ENCODE data around the gene KATNIP. TPM values are rescaled to one million over a fixed set of nuclear protein-coding genes. Genes with fewer than 3 reads are reported as not detected.

KATNIP gene
- total RNA-seq, 2 experiments from 2014 or later, result 9.6 to 11.5 TPM

DNA sequence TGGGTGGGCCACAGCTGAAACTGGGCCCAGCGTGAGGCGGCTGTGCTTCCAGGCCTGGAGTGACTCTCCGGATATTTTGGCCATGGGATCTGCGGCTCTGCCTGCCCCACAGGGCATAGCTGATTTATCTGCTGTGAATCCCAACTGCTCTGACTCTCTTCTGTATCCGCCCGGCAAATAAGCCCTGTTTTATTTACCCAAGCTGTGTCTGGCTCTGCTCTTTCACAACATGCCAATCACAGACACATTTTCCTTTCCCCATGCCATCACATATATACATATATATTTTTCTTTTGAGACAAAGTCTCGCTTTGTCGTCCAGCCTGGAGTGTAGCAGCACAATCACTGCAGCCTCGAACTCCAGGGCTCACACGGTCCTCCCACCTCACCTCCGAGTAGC lies 33.6 kb upstream of the KATNIP start:
- H3K27me3 Mint-ChIP-seq, result no peaks in the 10 kb centered on the region
- no peak overlapping the region for H3K4me3 Mint-ChIP-seq
- H3K9me3 Mint-ChIP-seq, result no peaks in the 10 kb centered on the region
- intact Hi-C loops (cut with micrococcal nuclease), result no loop called here
- TF ChIP-seq, protein P1, sequence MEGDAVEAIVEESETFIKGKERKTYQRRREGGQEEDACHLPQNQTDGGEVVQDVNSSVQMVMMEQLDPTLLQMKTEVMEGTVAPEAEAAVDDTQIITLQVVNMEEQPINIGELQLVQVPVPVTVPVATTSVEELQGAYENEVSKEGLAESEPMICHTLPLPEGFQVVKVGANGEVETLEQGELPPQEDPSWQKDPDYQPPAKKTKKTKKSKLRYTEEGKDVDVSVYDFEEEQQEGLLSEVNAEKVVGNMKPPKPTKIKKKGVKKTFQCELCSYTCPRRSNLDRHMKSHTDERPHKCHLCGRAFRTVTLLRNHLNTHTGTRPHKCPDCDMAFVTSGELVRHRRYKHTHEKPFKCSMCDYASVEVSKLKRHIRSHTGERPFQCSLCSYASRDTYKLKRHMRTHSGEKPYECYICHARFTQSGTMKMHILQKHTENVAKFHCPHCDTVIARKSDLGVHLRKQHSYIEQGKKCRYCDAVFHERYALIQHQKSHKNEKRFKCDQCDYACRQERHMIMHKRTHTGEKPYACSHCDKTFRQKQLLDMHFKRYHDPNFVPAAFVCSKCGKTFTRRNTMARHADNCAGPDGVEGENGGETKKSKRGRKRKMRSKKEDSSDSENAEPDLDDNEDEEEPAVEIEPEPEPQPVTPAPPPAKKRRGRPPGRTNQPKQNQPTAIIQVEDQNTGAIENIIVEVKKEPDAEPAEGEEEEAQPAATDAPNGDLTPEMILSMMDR (IDR thresholded peaks at IDR 0.05), result no peak
- DNase-seq (no peak), ATAC-seq (no peak)
- H3K27ac Mint-ChIP-seq, result no peak overlapping the region
- ChIA-PET CTCF (interaction anchor here (0.6 to 2.5 kb wide), 7 partner anchors 9 to 33 kb away, joined by 3 to 12 read pairs (median 8); partner anchors contain the start of genes GTF3C1 and KATNIP), POLR2A (no interaction called here)
- H3K36me3 Mint-ChIP-seq (ENCODE audit: low read depth), result peaks cover 6% of the 10 kb centered on the region
- H3K4me1 Mint-ChIP-seq (ENCODE audit: low read depth), result no peaks in the 10 kb centered on the region

DNA sequence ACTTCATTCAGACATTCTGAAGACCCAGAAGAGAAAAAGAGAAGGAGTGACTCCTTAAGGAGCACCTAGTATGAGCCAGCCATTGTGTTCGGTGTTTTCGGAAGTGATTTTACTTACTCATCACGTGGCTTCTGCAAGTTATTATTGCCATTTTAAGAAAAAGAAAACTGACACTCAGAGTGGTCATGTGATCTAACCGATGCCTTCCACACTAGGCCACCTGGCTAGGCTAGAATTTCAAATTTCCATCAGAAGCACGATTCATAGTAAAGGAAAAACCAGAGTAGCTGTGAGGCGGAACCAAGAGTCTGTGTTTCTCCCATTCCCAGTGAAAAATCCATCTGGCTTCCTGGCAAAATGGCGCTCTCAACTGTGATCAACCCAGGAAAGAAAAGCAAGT lies 32.3 kb upstream of the KATNIP start:
- ATAC-seq (no peak), DNase-seq (no peak)
- Mint-ChIP-seq H3K36me3 (ENCODE audit: low read depth) (peaks cover 8% of the 10 kb centered on the region), H3K27me3 (no peaks in the 10 kb centered on the region), H3K27ac (no peak overlapping the region), H3K9me3 (no peaks in the 10 kb centered on the region), H3K4me1 (ENCODE audit: low read depth) (no peaks in the 10 kb centered on the region), H3K4me3 (no peak overlapping the region)
- intact Hi-C loops (cut with micrococcal nuclease), result no loop called here
- TF ChIP-seq, protein P1 (IDR thresholded peaks at IDR 0.05), result no peak
- CTCF ChIA-PET, result interaction anchor here (0.6 kb wide), 1 partner anchor 41 kb away, joined by 3 read pairs; no protein-coding TSS in a partner anchor
- POLR2A ChIA-PET, result no interaction called here

DNA sequence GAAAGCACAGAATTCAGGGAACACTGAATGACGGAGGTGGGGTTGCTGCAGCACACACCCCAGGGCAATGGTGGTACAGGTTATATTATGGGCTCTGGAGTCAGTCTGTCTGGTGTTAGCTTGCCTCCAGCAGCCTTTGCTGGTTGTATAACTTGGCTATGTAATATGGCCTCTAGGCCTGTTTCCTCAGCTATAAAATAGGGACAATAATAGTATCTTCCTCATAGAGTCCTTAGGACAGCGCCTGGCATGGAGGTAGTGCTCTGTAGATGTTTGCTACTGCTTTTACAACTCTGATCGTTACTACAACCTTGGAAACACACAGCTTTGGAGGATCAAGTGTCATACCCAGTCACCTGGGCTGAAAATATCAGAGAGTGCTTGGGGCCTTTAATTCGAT lies 31.7 kb upstream of the KATNIP start:
- H3K9me3 Mint-ChIP-seq, result no peaks in the 10 kb centered on the region
- no peak overlapping the region for H3K27ac Mint-ChIP-seq
- TF ChIP-seq, protein P1 (IDR thresholded peaks at IDR 0.05), result no peak
- DNase-seq (no peak), ATAC-seq (no peak)
- intact Hi-C loops (cut with micrococcal nuclease), result no loop called here
- H3K4me1 Mint-ChIP-seq (ENCODE audit: low read depth), result no peaks in the 10 kb centered on the region
- H3K4me3 Mint-ChIP-seq, result no peak overlapping the region
- ChIA-PET CTCF (interaction anchor here (0.6 kb wide), 1 partner anchor 42 kb away, joined by 3 read pairs; no protein-coding TSS in a partner anchor), POLR2A (no interaction called here)
- H3K27me3 Mint-ChIP-seq, result no peaks in the 10 kb centered on the region
- peaks cover 8% of the 10 kb centered on the region for H3K36me3 Mint-ChIP-seq (ENCODE audit: low read depth)

DNA sequence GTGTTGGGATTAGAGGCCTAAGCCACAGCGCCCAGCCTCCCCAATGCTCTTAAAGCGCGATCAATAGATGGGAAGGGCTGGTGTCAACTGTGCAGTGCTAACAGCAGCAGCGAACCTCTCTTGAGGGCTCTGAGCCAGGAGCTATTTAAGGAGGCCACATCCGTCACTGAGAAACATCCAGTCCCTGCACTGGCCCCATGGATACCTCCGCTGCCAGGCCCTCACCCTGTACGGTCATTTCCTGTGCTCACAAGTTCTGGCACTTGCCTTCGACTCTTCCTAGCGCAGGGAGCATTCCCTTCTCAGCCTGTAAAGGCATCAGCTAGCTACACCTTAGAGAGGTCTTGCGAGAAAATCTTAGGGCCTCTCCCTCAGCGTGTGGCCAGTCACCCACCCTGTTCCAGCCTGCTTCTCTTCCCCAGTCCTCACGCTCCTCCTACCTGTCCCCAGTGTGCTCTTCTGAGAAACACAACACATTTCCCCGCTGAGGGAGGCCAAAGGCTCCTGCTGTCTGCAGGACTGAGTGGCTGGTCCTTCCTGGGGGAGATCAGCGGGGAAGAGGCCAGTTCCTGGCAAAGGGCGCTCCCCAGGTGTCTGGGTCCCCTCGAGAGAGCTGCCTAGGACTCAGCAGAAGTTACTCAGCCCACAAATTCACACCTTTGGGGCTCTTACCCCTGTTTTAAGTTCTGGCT lies 28.8 kb upstream of the KATNIP start:
- Mint-ChIP-seq H3K36me3 (ENCODE audit: low read depth) (peaks cover 14% of the 10 kb centered on the region), H3K9me3 (no peaks in the 10 kb centered on the region), H3K27me3 (no peaks in the 10 kb centered on the region), H3K4me3 (no peak overlapping the region), H3K27ac (no peak overlapping the region), H3K4me1 (ENCODE audit: low read depth) (no peaks in the 10 kb centered on the region)
- ATAC-seq, result no peak
- TF ChIP-seq, protein P1 (IDR thresholded peaks at IDR 0.05), result no peak
- ChIA-PET CTCF (interaction anchor here (1.2 kb wide), 1 partner anchor 10 kb away, joined by 3 read pairs; no protein-coding TSS in a partner anchor), POLR2A (no interaction called here)
- DNase-seq, result no peak
- intact Hi-C loops (cut with micrococcal nuclease), result no loop called here

DNA sequence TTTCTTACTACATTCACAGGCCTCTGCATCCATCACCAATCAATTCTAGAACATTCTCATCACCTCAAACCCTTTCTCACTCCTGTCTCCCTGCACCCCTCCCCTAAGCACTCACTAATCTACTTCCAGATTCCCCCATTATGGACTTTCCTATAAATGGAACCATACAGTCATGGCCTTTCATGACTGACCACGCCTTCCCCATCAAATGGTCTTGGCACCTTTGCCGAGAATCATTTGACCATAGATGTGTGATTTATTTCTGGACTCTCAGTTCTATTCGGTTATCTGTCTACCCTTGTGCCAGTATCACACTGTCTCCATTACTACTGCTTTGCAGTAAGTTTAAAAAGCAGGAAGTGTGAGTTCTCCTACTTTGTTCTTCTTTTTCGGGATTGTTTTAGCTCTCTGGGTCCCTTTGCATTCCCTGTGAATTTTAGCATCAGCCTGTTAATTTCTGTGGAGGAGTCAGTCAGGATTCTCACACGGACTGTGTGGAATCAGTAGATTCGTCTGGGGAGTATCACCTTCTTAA lies 27.7 kb upstream of the KATNIP start:
- Mint-ChIP-seq H3K4me1 (ENCODE audit: low read depth) (no peaks in the 10 kb centered on the region), H3K36me3 (ENCODE audit: low read depth) (peaks cover 14% of the 10 kb centered on the region), H3K9me3 (no peaks in the 10 kb centered on the region), H3K4me3 (no peak overlapping the region), H3K27me3 (no peaks in the 10 kb centered on the region), H3K27ac (peak overlapping the region; percentile 3)
- ChIA-PET POLR2A (no interaction called here), CTCF (interaction anchor here (1.6 kb wide), 1 partner anchor 28 kb away, joined by 4 read pairs; the partner anchor contains the start of gene KATNIP)
- TF ChIP-seq, protein P1 (IDR thresholded peaks at IDR 0.05), result no peak
- intact Hi-C loops (cut with micrococcal nuclease), result no loop called here
- no peak for DNase-seq
- ATAC-seq, result no peak
